DMS79 treated with DMSO at 0.1 percent for 48 hours (cell line): ENCODE data around the gene MRPS6.

Experiments used
- DNase-seq: peaks from one replicate; lab custom pipeline; 2025; lab: John Stamatoyannopoulos, UW

MRPS6 gene

DNA sequence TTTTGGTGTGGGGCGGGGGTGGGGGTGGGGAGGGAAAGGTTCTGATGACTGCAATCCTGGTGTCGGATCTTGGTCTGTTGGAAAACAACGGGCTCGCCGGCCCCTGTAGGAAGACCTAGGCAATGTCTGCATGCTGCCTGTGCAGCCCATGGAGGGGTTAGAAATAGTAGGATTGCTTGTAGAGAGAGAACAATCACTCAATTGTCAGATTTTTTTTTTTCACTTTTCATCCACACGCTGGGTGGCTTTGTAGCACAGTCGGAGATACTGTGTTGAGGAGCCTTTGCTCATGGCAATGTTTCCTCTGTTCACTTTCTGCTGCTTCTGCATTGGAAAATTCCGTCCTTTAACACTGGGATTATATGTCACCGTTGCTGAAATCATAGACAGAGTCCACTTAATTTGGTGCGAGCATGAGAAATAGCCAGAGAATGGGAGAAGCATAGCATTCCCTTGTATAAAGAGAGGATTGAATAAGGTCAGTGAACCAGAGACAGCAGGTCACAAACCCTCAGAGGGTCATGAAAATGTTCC, 107.5 kb downstream of the MRPS6 start:
- DNase-seq, result no peak

DNA sequence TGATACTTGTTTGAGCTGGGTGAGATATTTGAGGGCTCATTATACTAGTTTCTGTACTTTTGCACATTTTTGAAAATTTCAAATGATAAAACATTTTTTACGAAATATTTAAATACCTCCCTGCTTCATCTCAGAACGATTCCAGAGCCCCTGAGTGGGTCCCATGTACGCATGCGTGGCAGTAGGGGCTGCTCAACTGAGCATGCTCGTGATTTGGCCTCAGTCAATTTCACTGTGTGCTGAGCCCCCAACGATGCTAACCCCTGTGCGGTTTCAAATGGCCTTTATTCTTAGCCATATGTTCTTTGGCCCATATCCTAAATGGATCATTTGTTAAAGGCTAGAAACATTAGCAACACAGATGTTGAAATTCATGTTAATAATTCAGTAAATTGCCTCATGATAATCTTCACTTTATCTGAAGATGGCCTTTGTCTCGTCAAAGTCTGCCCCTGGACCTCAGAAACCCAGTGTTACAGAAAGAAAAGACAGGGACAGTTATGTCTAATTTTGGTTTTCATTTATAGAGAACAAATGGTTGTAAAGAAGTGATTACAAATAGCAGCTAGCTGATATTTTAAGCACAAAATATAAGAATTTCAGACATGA, 108.2 kb downstream of the MRPS6 start:
- DNase-seq, result no peak

DNA sequence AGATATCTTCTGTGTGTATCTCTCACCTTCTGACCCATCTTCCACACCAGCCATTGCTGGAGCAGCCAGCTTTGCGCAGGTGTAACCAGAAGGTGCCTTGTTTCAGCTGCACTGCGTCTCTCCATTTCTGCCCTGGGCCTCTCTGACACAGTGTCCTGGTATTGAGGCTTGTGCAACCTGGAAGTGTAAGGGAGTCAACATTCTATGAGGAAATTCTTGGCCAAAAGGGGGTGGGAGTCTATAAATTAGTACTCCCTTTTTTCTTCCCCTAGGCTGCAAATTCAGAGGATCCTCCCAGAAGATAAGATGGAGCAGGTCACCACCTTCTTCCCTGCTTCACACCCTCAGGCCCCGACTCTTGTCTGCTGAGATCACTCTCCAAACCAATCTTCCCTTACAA, 109.1 kb downstream of the MRPS6 start:
- DNase-seq, result no peak

DNA sequence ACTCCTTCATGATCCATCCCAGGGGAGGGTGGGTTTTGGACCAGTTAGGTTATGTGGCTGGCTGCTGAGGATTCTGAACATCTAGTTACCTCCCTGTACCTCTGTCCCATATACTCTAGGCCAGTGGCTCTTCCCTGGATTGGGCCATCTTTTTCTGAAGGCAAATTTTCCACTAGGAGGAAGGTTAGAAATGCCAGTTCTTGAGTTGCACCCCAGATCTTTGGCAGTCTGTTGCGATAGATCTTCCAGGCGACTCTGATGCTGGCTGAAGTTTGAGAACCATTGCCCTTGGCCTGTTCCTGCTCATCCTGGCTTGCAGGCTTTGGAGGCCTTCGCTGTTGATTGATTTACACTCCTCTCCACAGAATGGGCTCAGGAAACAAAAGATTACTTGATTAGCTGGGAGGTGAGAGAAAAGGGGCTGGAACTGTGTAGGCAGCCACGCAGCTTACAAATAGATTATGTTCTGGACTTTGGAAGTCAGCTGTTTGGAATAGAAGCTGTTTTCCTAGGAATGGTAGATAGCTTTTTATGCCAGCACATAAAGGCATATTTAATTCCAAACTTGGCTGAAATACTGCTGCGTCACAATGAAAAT, 110.1 kb downstream of the MRPS6 start:
- DNase-seq, result no peak

DNA sequence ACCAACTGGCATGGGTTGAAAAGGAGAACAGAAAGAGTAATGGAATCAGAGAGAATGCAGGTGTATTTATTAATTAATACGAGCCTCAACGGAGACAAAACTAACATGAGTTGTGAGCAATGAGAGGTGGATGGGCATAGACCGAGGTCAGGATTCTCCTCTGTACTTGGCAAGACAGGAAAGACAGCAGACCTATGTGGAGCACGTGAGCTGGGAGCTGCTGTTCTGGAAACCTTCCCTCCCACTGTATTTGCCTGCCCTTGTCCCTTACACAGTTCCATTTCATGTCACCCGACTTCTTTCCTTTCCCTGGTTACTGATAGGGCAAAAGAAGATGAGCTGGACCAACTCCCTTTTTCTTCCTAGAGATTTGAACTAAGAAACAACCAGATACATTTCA, 110.9 kb downstream of the MRPS6 start:
- no peak for DNase-seq

DNA sequence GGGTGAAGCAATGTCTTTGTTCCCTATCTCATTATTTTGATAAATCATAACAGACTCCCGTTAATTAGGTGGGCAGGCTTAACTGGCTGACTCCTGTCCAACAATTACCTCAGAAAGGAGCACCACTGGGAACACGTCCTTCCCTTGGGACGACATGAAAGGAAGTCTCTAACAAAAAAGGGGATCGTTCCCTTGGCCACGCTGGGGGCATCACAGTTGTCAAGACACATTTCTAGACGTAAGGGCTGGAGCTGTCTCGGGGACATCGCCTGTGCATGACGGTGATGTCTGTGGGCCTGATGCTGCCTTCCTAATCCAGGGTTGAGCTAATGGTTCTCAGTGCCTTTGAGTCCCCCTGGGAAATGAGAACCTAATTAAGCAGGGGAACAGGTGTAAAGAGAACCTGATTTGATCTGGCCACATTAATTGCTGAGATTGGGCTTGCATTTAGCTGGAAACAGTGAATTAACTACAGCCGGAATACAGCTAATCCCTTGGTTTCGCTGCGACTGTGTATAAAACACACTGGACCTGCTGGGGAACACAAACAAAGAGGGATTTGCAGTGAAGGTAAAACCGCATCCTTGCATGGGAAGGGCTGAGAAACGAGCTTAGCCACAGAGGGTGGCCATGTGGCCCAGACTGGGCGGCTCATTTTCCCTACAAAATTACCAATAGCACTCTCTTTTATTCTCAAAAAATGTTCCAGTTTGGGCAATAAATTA, 111.8 kb downstream of the MRPS6 start:
- no peak for DNase-seq

DNA sequence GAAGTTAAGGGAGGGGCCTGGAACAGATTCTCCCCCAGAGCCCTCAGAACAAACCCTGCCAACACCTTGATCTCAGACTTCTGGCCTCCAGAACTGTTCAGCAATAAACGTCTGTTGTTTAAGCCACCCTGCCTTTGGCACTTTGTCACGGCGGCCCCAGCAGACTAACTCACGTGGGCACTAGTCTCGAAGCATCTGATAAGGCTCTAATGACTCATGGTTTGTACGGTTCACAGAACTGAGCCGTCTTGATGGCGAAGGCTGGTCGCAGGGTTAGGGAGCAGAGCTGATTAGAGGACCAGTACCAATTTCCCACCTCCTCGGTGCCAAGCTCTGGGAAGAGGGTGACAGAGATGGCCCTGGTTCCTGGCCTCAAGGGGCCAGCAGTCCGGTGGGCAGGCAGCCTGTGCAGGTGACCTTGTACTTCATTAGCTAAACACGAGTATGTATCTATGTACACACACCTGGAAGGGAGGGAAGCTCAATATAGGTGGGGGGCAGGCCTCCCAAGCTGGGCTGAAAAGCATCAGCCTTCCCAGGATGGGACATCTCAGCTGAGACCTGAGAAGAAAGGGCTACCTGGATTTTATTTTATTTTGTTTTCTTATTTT, 112.8 kb downstream of the MRPS6 start:
- no peak for DNase-seq

DNA sequence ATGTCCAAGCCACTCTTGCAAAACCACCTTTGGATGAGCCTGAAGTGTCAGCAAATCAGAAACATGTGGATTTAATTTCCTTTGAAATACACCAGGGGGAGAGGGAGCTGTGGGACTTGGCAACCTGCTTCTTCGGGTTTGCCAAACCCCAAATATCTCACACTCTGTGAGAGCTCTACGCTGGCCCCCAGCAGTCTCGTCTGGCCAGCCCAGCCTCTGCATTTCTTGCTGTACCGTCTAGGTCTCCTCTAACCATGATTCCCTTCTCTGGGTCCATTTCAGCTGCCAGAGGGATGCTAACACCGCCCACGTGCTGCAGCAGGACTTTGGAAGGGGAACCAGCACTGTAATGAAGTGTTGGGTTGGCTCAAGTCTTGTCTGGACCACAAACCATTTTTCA, 114.6 kb downstream of the MRPS6 start:
- no peak for DNase-seq

DNA sequence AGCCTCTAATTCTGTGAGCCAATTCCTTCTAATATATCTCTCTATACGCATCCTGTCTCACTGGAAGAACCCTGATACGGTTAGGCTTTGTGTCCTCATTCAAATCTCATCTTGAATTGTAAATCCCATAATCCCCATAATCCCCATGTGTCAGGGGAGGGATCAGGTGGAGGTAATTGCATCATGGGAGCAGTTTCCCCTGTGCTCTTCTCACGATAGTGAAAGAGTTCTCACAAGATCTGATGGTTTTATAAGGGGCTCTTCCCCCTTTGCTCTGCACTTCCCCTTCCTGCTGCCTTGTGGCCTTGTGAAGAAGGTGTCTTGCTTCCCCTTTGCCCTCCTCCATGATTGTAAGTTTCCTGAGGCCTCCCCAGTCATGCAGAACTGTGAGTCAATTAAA, 116.1 kb downstream of the MRPS6 start:
- no peak for DNase-seq

DNA sequence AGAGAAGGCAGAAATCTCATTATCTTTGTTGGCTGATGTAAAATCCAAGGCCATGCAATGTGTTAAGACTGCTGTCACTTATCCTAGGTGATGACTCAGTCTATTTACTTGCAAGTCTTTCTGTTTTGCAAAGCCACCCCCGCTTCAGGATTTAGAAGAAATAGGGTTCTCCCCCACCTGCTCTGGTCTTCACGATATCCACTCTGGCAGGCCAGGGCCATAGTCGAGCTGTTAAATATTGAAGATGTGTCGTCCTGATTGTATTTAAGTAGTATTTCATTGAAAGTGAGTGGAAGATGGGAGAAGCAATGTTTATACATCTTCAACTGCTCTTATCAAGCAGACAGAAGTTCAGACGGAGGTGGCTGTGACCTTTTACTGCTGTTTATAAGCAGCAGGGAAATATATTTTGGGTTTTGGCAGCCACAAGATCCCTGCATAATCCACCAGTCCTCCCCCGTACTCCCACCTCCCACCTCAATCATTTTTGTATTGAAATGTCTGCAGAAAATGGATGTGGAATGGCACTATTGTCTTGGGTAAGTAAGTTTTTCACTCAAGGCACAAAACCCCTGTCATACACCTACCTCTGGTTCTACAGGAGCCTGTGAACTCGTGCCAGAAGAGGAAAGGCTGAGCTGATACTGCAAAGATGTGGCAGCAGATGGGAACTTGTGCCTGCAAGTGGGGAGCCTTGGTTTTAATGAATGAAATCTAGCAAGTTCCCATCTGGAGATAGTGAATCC, 117.4 kb downstream of the MRPS6 start:
- DNase-seq, result no peak

DNA sequence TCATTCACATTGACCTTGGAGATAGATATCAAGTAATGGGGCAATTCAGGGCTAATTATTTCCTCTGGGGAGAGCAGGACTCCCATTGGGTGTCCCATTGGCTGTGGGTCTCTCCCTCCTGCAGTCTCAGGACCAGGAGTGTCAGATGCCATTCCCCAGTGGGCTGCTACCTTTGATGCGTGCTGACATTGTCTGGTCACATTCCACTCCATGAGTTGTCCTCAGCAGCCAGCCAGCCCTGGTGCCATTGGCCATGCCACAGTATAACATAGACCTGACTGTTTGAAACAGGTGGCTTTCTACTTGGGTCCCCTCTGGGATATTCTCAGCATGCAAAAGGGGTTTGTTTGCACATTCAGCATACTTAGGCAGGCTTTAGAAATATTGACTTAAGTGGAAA, 118.5 kb downstream of the MRPS6 start:
- no peak for DNase-seq
